ENCODE measurements around the gene TMEM140. TPM values are rescaled to one million over a fixed set of nuclear protein-coding genes. Genes with fewer than 3 reads are reported as not detected.

The TMEM140 gene
- total RNA-seq, 3 donors from 2014 or later (not counting 1 experiment from before 2014, with no cell fraction given), result 60.0 to 81.7 (median 76.9) TPM

- H3K4me1 Mint-ChIP-seq, result peaks cover 0 to 3% of the 10 kb centered on the region in 2 donors
- TF ChIP-seq CTCF (IDR thresholded peaks at IDR 0.05), result no peak
These were observed 18.9 kb upstream of the TMEM140 start for GRCh38 chr7:135128931-135129330.

GRCh38 chr7:135129579-135129978 is 18.3 kb upstream of the TMEM140 start:
- ATAC-seq, result no peak
- intact Hi-C loops (cut with micrococcal nuclease), result no loop called here
- H3K27ac ChIP-seq (ENCODE audit: low read length), result no peak overlapping the region
- no peak for TF ChIP-seq CTCF (IDR thresholded peaks at IDR 0.05)
- H3K4me1 ChIP-seq (ENCODE audit: control insufficient read depth, insufficient read depth, low read length), result no peaks in the 10 kb centered on the region
- no peaks in the 10 kb centered on the region for H3K36me3 ChIP-seq (ENCODE audit: control insufficient read depth, insufficient read depth, low read length)
- H3K4me1 Mint-ChIP-seq, result no peaks in the 10 kb centered on the region
- H3K27me3 ChIP-seq (ENCODE audit: control insufficient read depth, insufficient read depth, low read length), result no peaks in the 10 kb centered on the region
- no peak for DNase-seq
- peaks cover 10% of the 10 kb centered on the region for H3K36me3 Mint-ChIP-seq
- H3K4me3 ChIP-seq (ENCODE audit: low read length), result no peak overlapping the region
- peaks cover 6% of the 10 kb centered on the region for H3K9me3 ChIP-seq (ENCODE audit: control insufficient read depth, insufficient read depth, low read length)
- H3K4me3 Mint-ChIP-seq, result no peak overlapping the region
- H3K27ac Mint-ChIP-seq, result no peak overlapping the region
- H3K9me3 Mint-ChIP-seq, result peaks cover 2 to 6% of the 10 kb centered on the region in 2 donors
- H3K27me3 Mint-ChIP-seq (ENCODE audit: low read depth in 2 of 2), result peaks cover 0 to 2% of the 10 kb centered on the region in 2 donors

More at GRCh38 chr7:135128931-135129330, 18.9 kb upstream of the TMEM140 start:
- WGBS (ENCODE audit: insufficient coverage), result 95% methylated on average over 1 of the region's 1 CpG
- Histone ChIP-seq H3K27ac (ENCODE audit: low read length) (no peak overlapping the region), H3K4me1 (ENCODE audit: control insufficient read depth, insufficient read depth, low read length) (no peaks in the 10 kb centered on the region), H3K36me3 (ENCODE audit: control insufficient read depth, insufficient read depth, low read length) (no peaks in the 10 kb centered on the region), H3K4me3 (ENCODE audit: low read length) (no peak overlapping the region), H3K9me3 (ENCODE audit: control insufficient read depth, insufficient read depth, low read length) (peaks cover 6% of the 10 kb centered on the region), H3K27me3 (ENCODE audit: control insufficient read depth, insufficient read depth, low read length) (no peaks in the 10 kb centered on the region)
- H3K27me3 Mint-ChIP-seq (ENCODE audit: low read depth in 2 of 2), result peaks cover 0 to 2% of the 10 kb centered on the region in 2 donors
- H3K9me3 Mint-ChIP-seq, result peaks cover 2 to 6% of the 10 kb centered on the region in 2 donors
- H3K36me3 Mint-ChIP-seq, result peaks cover 10% of the 10 kb centered on the region
- intact Hi-C loops (cut with micrococcal nuclease), result no loop called here
- no peak for DNase-seq
- no peak overlapping the region for H3K27ac Mint-ChIP-seq
- ATAC-seq, result no peak
- no peak overlapping the region for H3K4me3 Mint-ChIP-seq

- Mint-ChIP-seq H3K27me3 (ENCODE audit: low read depth in 2 of 2) (no peaks in the 10 kb centered on the region), H3K9me3 (no peaks in the 10 kb centered on the region), H3K4me1 (peaks cover 34% of the 10 kb centered on the region in 2 donors), H3K27ac (no peak overlapping the region), H3K36me3 (peaks cover 8% of the 10 kb centered on the region), H3K4me3 (no peak overlapping the region)
- WGBS (ENCODE audit: insufficient coverage), result 96% methylated on average over 3 of the region's 3 CpGs
- no peak for TF ChIP-seq CTCF (IDR thresholded peaks at IDR 0.05)
- ATAC-seq (no peak), DNase-seq (no peak)
- H3K4me1 ChIP-seq (ENCODE audit: control insufficient read depth, insufficient read depth, low read length), result peaks cover 6% of the 10 kb centered on the region
- H3K4me3 ChIP-seq (ENCODE audit: low read length), result no peak overlapping the region
- H3K27me3 ChIP-seq (ENCODE audit: control insufficient read depth, insufficient read depth, low read length), result no peaks in the 10 kb centered on the region
- no peaks in the 10 kb centered on the region for H3K9me3 ChIP-seq (ENCODE audit: control insufficient read depth, insufficient read depth, low read length)
- intact Hi-C loops (cut with micrococcal nuclease), result no loop called here
- no peak overlapping the region for H3K27ac ChIP-seq (ENCODE audit: low read length)
- no peaks in the 10 kb centered on the region for H3K36me3 ChIP-seq (ENCODE audit: control insufficient read depth, insufficient read depth, low read length)
These were observed 3.8 kb upstream of the TMEM140 start for GRCh38 chr7:135143885-135144668.

All from natural killer cell (primary cell).